HAP-1 (cell line): ENCODE data around the gene DES.
"Not testable (repeated sequence)": the region's sequence is repeated elsewhere in the genome, so short reads cannot be mapped to it uniquely, and the experiment has no call there.

Source experiments
- DNase-seq, 2 experiments: peaks; one replicate each; pipeline ENCODE4 v3.0.0-alpha.2; 2016 to 2020; ENCODE audit warnings: low spot score in 2 of 2
- H3K27me3 ChIP-seq: fragments of 250-450 bp; sonication (Bioruptor Pico); 2 replicates; pipeline ENCODE4 v1.5.1; 2020; ENCODE audit warnings: low read depth, mild to moderate bottlenecking, moderate library complexity
- H3K36me3 ChIP-seq: fragments of 250-450 bp; sonication (Bioruptor Pico); replicated peaks from 2 replicates; pipeline ENCODE4 v1.5.1; 2020; ENCODE audit warnings: mild to moderate bottlenecking
- H3K4me1 ChIP-seq: fragments of 250-450 bp; sonication (Bioruptor Pico); 2 replicates; pipeline ENCODE4 v1.5.1; 2020; ENCODE audit warnings: mild to moderate bottlenecking
- H3K4me3 ChIP-seq: fragments of 250-450 bp; sonication (Bioruptor Pico); 2 replicates; pipeline ENCODE4 v1.5.1; 2020; ENCODE audit warnings: mild to moderate bottlenecking, moderate library complexity
- H3K9me3 ChIP-seq: fragments of 250-450 bp; sonication (Bioruptor Pico); 2 replicates; pipeline ENCODE4 v1.5.1; 2020; ENCODE audit warnings: mild to moderate bottlenecking, moderate library complexity
- in situ Hi-C: fragments of 300-500 bp; cut with MboI; formaldehyde crosslinking; loops from 3 replicates; pipeline ENCODE4 v1.14.3; 2020; ENCODE audit warnings: low sequenced_read_pairs, inconsistent platforms, mixed read lengths

Gene DES

GRCh38 chr2:219388121-219388906 lies 29.9 kb upstream of the DES start:
- DNase-seq, result peak; percentile 81 to 98
- peaks cover 18% of the 10 kb centered on the region for H3K36me3 ChIP-seq
- peaks cover 6% of the 10 kb centered on the region for H3K4me1 ChIP-seq
- peaks cover 3% of the 10 kb centered on the region; the same call in 1 of the 2 replicates for H3K9me3 ChIP-seq
- H3K27me3 ChIP-seq, result no peaks in the 10 kb centered on the region
- in situ Hi-C loops, result no loop called here
- H3K4me3 ChIP-seq, result peak overlapping the region; percentile 30

- Histone ChIP-seq H3K4me1 (peaks cover 10% of the 10 kb centered on the region), H3K9me3 (peaks cover 3% of the 10 kb centered on the region; the same call in 1 of the 2 replicates), H3K4me3 (peak overlapping the region; percentile 30), H3K36me3 (peaks cover 16% of the 10 kb centered on the region), H3K27me3 (no peaks in the 10 kb centered on the region)
- in situ Hi-C loops, result no loop called here
- DNase-seq, result no peak
Observed at GRCh38 chr2:219388907-219389156, 29.3 kb upstream of the DES start.

- H3K36me3 ChIP-seq, result no peaks in the 10 kb centered on the region
- H3K4me1 ChIP-seq, result peaks cover 10% of the 10 kb centered on the region
- H3K4me3 ChIP-seq, result no peak overlapping the region
- DNase-seq, result no peak
- H3K9me3 ChIP-seq, result peaks cover 3% of the 10 kb centered on the region; the same call in 1 of the 2 replicates
- in situ Hi-C loops, result no loop called here
- no peaks in the 10 kb centered on the region for H3K27me3 ChIP-seq
Observed at GRCh38 chr2:219392754-219393153, 25.4 kb upstream of the DES start.

- H3K4me3 ChIP-seq, H3K27me3 ChIP-seq, H3K4me1 ChIP-seq, DNase-seq, H3K9me3 ChIP-seq, in situ Hi-C loops, H3K36me3 ChIP-seq: not testable (repeated sequence)
Observed at GRCh38 chr2:219395056-219395455, 23.1 kb upstream of the DES start.

DNA sequence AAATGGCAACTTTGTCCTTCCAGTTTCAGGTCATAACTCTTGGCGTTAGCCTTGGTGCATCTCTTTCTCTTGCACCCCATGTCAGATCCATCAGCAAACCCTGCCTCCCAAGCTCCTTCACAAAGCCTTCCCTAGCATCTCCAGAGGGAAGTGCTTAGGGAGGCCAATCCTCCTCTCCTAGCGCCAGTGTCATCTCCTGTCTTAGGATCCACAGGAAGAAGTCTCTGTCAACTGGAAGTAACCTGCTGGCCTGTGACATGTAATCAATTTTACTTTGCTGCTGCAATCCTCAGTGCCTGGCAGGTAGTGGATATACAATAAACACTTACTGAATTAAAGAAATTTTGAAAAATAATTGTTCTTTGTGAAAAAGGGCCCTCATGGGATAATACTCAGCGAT lies 22.6 kb upstream of the DES start:
- in situ Hi-C loops, result no loop called here
- no peak for DNase-seq
- no peaks in the 10 kb centered on the region for H3K36me3 ChIP-seq
- H3K4me3 ChIP-seq, result no peak overlapping the region
- H3K9me3 ChIP-seq, result no peaks in the 10 kb centered on the region
- H3K27me3 ChIP-seq, result no peaks in the 10 kb centered on the region
- peaks cover 3% of the 10 kb centered on the region; the same call in 1 of the 2 replicates for H3K4me1 ChIP-seq

DNA sequence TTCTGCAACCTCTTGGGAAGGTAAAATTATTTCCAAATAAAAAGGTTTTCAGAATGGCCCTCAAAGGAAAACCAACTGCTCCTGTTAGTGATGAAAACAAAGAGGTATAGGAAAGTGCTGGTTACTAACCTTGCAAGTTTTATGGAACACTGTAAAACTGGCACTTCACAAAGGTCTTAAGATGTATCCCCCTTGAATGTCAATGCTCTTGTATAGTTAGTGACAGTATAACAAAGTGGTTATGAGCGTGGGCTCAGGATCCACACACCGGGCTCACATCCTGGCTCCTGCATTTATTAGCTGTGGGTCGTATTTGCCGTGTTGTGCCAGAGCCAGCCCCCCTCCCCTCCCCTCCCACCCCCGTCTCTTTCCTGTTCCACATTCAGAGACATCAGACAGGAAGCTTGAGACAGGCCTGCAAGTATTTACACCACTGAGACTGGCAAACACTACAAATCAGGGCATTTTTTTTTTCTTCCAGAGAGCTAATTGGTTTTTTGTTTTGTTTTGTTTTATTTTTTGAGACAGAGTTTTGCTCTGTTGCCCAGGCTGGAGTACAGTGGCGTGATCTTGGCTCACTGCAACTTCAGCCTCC lies 21.2 kb upstream of the DES start:
- no peak overlapping the region for H3K4me3 ChIP-seq
- peaks cover 3% of the 10 kb centered on the region; the same call in 1 of the 2 replicates for H3K4me1 ChIP-seq
- no peak for DNase-seq
- H3K36me3 ChIP-seq, result no peaks in the 10 kb centered on the region
- in situ Hi-C loops, result no loop called here
- no peaks in the 10 kb centered on the region for H3K27me3 ChIP-seq
- no peaks in the 10 kb centered on the region for H3K9me3 ChIP-seq

GRCh38 chr2:219398721-219399363 lies 19.3 kb upstream of the DES start:
- in situ Hi-C loops, result no loop called here
- no peak for DNase-seq

DNA sequence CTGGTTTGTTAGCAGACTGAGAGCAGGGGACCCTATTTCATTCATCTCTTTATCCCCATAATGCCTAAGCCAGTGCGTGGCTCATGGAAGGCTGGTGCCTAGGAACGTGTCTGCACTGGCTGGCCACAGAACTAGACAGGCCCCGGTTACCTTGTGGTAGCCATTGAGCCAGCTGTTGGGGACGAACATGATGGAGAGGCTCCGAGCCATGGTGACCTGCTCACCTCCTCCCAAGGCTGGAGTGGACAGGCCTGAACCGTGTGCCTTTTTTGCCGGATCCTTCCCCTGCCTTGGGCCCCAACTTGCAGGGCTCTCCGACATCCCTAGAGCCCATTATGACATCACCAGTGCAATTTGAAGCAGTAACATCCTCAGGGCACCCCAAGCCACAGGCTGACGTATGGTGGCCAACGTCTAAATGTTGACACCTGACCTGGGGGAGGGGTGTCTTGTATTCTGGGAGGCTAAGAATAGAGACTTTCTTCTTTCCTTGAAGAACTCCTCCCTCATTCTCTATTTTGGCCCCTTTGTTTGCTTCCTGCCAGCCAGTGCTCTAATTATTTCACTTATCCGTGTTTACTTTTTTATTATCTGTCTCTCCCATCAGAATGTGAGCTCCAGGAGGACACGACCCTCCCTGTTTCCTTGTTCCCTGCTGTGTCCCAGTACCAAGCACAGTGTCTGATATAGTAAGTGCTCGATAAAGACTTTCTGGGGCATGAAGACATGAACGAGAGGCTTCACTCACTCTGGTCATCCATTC lies 18.3 kb upstream of the DES start:
- in situ Hi-C loops, result loop anchor here (5.0 kb wide), 1 partner anchor 132 kb away; no protein-coding TSS in a partner anchor
- Histone ChIP-seq H3K4me1 (no peaks in the 10 kb centered on the region), H3K27me3 (no peaks in the 10 kb centered on the region)

More at GRCh38 chr2:219398721-219399363, 19.3 kb upstream of the DES start:
- Histone ChIP-seq H3K27me3 (no peaks in the 10 kb centered on the region), H3K36me3 (no peaks in the 10 kb centered on the region), H3K4me1 (no peaks in the 10 kb centered on the region; the same call in 1 of the 2 replicates), H3K4me3 (no peak overlapping the region), H3K9me3 (no peaks in the 10 kb centered on the region)

GRCh38 chr2:219400562-219400961 lies 17.6 kb upstream of the DES start:
- Histone ChIP-seq H3K27me3 (no peaks in the 10 kb centered on the region), H3K4me1 (no peaks in the 10 kb centered on the region), H3K36me3 (no peaks in the 10 kb centered on the region), H3K4me3 (no peak overlapping the region), H3K9me3 (no peaks in the 10 kb centered on the region)
- DNase-seq, result no peak
- in situ Hi-C loops, result loop anchor here (5.0 kb wide), 1 partner anchor 132 kb away; no protein-coding TSS in a partner anchor

More for the DNA sequence above, 18.3 kb upstream of the DES start:
- no peak for DNase-seq
- Histone ChIP-seq H3K9me3 (no peaks in the 10 kb centered on the region), H3K4me3 (no peak overlapping the region), H3K36me3 (no peaks in the 10 kb centered on the region)

DNA sequence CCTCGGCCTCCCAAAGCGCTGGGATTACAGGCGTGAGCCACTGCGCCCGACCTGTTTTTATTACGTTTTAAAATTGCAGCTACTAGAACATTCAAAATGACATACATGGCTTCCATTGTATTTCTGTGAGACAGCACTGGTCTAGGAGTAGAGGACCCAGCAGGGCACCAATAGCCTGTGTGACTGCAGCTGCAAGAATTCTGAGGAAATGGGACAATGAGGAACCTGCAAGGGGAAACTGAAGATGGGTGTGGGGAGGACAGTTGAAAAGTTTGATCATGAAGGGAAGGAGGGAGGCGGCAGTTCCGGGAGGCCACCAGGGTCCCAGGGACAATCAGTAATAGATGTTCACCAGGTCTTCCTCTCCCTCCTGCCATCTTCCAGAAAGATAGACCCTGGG lies 16.6 kb upstream of the DES start:
- Histone ChIP-seq H3K4me1 (no peaks in the 10 kb centered on the region), H3K4me3 (no peak overlapping the region), H3K27me3 (no peaks in the 10 kb centered on the region), H3K9me3 (no peaks in the 10 kb centered on the region), H3K36me3 (no peaks in the 10 kb centered on the region)
- no peak for DNase-seq
- in situ Hi-C loops, result loop anchor here (5.0 kb wide), 1 partner anchor 131 kb away; no protein-coding TSS in a partner anchor

- no peaks in the 10 kb centered on the region for H3K4me1 ChIP-seq
- DNase-seq, result peak; percentile 77 to 81
- no peaks in the 10 kb centered on the region for H3K36me3 ChIP-seq
- in situ Hi-C loops, result loop anchor here (5.0 kb wide), 1 partner anchor 129 kb away; no protein-coding TSS in a partner anchor
- H3K4me3 ChIP-seq, result no peak overlapping the region
- H3K27me3 ChIP-seq, result no peaks in the 10 kb centered on the region
- no peaks in the 10 kb centered on the region for H3K9me3 ChIP-seq
Observed at GRCh38 chr2:219402665-219403515, 15.3 kb upstream of the DES start.

GRCh38 chr2:219403861-219404260 lies 14.3 kb upstream of the DES start:
- no peaks in the 10 kb centered on the region for H3K36me3 ChIP-seq
- no peak for DNase-seq
- no peak overlapping the region for H3K4me3 ChIP-seq
- in situ Hi-C loops, result loop anchor here (5.0 kb wide), 1 partner anchor 128 kb away; no protein-coding TSS in a partner anchor
- no peaks in the 10 kb centered on the region for H3K27me3 ChIP-seq
- no peaks in the 10 kb centered on the region for H3K4me1 ChIP-seq
- no peaks in the 10 kb centered on the region for H3K9me3 ChIP-seq
